Stimulated activated CD4-positive, alpha-beta T cell treated with anti-CD3 and anti-CD28 coated beads, Interleukin-1b, Interleukin-23, amount 100 ng/mL, for 4 hours (primary cell): Measurements from ENCODE around the gene SNAI3.

Source experiments
- DNase-seq, 2 donors: peaks; one replicate each; pipeline ENCODE4 v3.0.0-alpha.2; 2020; ENCODE audit warnings: low read depth in 2 of 2

Gene SNAI3

GRCh38 chr16:88634994-88635670 is 51.2 kb downstream of the SNAI3 start:
- DNase-seq, result no peak

DNA sequence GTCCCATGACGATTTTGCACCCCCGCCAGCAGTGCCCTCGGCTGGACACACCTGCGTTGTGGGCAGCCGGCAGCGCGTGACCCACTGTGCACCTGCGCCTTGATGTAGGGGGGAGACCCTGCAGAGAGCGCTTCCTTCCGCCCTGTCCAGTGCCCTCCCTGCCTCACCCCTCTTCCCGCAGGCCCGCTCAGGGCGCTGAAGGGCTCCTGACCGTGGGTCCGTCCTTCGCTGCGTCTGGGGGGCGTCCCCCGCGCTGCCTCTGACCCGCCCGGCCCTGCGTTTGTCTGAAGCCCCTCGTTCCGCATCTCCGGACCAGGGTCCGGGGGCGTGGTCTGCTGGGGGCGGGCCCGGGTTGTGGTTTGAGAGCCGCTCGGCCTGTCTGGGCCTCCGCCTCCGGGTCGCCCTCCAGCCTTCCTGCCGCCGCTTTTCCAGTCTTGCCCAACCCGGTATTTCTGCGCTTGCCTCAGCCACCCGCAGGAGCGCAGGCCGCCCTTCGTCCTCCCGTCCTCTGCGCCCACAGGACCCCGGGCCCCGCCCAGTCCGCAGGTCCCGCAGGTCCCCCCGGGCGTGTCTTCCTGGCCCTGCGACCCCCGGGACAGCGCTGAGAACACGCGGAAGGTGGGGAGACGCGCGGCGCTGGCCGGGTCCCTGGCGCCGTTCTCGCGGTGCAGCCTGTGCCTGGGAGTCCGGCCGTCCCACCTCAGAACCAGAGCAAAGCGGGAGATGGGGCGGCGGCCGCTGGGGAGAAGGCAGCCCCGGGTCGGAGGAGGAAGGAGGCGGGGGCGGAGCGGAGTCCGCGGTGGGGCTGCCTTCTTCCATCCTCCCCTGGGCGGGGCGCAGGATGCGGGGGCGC is 51.9 kb downstream of the SNAI3 start:
- DNase-seq, result peak; percentile 30 to 34

DNA sequence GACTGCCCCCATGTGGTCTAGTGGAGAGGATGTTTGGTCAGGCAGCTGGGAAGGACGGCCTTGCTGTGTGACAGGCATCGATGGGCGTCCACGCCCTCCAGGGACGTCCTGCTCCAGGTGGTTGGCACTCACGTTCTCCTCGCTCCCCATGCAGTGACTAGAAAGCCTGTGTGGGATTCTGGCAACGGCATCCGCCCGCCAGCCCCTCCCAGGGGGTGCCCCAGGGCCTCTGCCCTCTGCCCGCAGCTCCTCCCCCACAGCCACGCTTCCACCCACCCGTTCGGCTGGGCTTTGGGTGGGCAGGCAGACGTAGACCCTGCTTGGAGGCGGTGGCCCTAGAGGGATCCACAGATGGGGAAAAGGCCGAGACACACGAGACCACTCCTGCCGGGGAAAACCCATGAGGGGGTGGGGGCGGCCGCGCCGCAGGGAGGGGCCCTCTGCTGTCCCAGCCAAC is 52.6 kb downstream of the SNAI3 start:
- DNase-seq, result peak in 1 of 2 donors; percentile 27

DNA sequence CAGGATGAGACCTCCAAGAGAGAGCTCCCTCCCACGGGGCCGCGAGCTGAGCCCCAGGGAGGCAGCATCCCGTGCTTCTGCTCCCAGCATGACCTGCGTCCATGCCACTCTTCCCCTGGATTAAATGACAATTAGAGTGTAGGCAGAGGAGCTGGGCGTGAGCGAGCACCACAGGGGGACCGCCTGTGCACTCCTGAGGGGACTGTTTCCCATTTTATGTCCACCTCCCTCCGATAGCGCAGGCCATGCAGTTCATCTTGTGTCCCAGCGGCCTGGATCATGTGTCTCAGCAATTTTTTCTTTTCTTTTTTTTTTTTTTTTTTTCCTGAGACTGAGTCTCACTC is 53.7 kb downstream of the SNAI3 start:
- DNase-seq, result no peak

- DNase-seq, result no peak
These were observed 54.3 kb downstream of the SNAI3 start for GRCh38 chr16:88631920-88632586.

GRCh38 chr16:88631384-88631783 is 54.9 kb downstream of the SNAI3 start:
- DNase-seq, result no peak

GRCh38 chr16:88630941-88631340 is 55.4 kb downstream of the SNAI3 start:
- no peak for DNase-seq

DNA sequence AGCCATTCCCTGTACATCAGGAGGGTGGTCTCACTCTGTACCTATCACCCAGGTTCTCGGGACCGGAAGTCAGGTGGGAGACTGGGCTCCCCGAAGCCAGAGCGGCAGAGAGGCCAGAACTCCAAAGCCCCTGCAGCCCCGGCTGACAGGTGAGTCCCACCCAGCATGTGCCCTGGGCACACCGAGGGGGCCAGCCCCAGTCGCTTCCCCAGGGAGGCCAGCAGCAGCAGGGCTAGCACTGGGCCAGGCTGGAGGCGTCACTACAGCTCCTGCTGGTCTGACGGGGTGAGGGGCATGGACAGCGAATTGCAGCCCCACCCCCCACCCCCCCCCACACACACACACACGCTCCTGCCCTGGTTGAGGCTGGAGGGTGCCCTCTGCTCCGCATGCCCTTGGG is 55.9 kb downstream of the SNAI3 start:
- DNase-seq, result no peak

- DNase-seq, result no peak
These were observed 56.5 kb downstream of the SNAI3 start for GRCh38 chr16:88629835-88630234.

GRCh38 chr16:88628512-88628974 is 57.8 kb downstream of the SNAI3 start:
- DNase-seq, result no peak
